ENCODE measurements around the gene KPNA5. TPM values are rescaled to one million over a fixed set of nuclear protein-coding genes. Genes with fewer than 3 reads are reported as not detected.
"Not testable (repeated sequence)": the region's sequence is repeated elsewhere in the genome, so short reads cannot be mapped to it uniquely, and the experiment has no call there.

The KPNA5 gene
- total RNA-seq, 6 experiments from 2014 or later = 0.98 to 2.5 (median 2.0) TPM

- Histone ChIP-seq H3K4me3 (no peak overlapping the region), H3K27me3 (no peaks in the 10 kb centered on the region), H3K4me1 (no peaks in the 10 kb centered on the region), H3K36me3 (peaks cover 0 to 2% (median 0%) of the 10 kb centered on the region in 4 donors), H3K9me3 (no peaks in the 10 kb centered on the region), H3K27ac (no peak overlapping the region)
- no peak for DNase-seq
- intact Hi-C loops (cut with DNase I) = no loop called here
- WGBS (ENCODE audit: insufficient coverage, low coverage, low lambda C conversion rate, missing lambda C conversion rate) = 59% methylated on average over 2 of the region's 2 CpGs
- ATAC-seq = peak in 3 of 4 donors; percentile 40 to 50 (median 43)
- no peak for TF ChIP-seq CTCF (IDR thresholded peaks at IDR 0.05)
- TF ChIP-seq POLR2A (IDR thresholded peaks at IDR 0.05) = no peak
These were observed 14.4 kb downstream of the KPNA5 start for GRCh38 chr6:116695401-116695800.

GRCh38 chr6:116697480-116697879 lies 16.5 kb downstream of the KPNA5 start:
- Histone ChIP-seq H3K9me3 (no peaks in the 10 kb centered on the region), H3K27me3 (no peaks in the 10 kb centered on the region), H3K36me3 (peaks cover 0 to 4% (median 1%) of the 10 kb centered on the region in 4 donors), H3K27ac (no peak overlapping the region), H3K4me3 (no peak overlapping the region), H3K4me1 (no peaks in the 10 kb centered on the region)
- ATAC-seq = no peak
- intact Hi-C loops (cut with DNase I) = no loop called here
- TF ChIP-seq CTCF (IDR thresholded peaks at IDR 0.05) (no peak), POLR2A (IDR thresholded peaks at IDR 0.05) (no peak)
- DNase-seq = no peak

DNA sequence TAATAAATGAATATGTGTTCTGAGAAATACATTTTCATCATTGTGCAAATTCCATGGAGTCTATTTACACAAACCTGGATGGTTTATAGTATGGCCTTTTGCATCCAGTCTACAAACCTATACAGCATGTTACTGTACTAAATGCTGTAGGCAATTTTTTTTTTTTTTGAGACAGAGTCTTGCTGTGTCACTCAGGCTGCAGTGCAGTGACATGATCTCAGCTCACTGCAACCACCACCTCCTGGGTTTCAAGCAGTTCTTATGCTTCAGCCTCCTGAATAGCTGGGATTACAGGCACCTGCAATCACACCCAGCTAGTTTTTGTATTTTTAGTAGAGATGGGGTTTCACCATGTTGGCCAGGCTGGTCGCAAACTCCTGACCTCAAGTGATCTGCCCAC lies 22.9 kb downstream of the KPNA5 start:
- H3K27me3 ChIP-seq; intact Hi-C loops (cut with DNase I); H3K4me1 ChIP-seq; DNase-seq; ATAC-seq; H3K9me3 ChIP-seq; H3K4me3 ChIP-seq; H3K27ac ChIP-seq: not testable (repeated sequence)
- WGBS (ENCODE audit: insufficient coverage, low coverage, low lambda C conversion rate, missing lambda C conversion rate) = 86% methylated on average over 1 of the region's 1 CpG
- peaks cover 0 to 14% (median 2%) of the 10 kb centered on the region in 4 donors for H3K36me3 ChIP-seq

DNA sequence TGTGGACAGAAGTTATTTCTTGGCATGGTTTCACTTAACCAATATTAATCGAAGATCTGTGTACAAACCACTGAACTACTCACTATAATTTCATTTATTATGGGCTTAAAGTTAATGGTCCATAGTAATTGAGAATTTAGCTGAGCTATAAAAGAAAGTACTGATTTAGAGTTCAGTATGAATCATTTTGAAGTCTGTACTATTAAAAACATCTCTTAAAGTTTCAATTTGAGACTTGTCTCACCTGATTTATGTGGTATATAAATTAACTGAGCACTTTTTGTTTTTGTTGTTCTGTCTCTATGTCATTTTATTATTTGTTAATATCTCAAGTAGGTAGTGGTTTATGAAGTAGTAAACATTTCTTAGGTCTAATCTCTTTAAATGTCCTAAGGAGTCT lies 24.9 kb downstream of the KPNA5 start:
- Histone ChIP-seq H3K27me3 (no peaks in the 10 kb centered on the region), H3K4me3 (no peak overlapping the region), H3K4me1 (no peaks in the 10 kb centered on the region), H3K36me3 (peaks cover 0 to 14% (median 2%) of the 10 kb centered on the region in 4 donors), H3K27ac (no peak overlapping the region), H3K9me3 (no peaks in the 10 kb centered on the region)
- DNase-seq (no peak), ATAC-seq (no peak)
- TF ChIP-seq CTCF (IDR thresholded peaks at IDR 0.05) (no peak), POLR2A (IDR thresholded peaks at IDR 0.05) (no peak)
- intact Hi-C loops (cut with DNase I) = no loop called here
- WGBS (ENCODE audit: insufficient coverage, low coverage, low lambda C conversion rate, missing lambda C conversion rate) = 56% methylated on average over 1 of the region's 1 CpG

GRCh38 chr6:116714296-116714695 lies 33.3 kb downstream of the KPNA5 start:
- Histone ChIP-seq H3K36me3 (peaks cover 0 to 11% (median 3%) of the 10 kb centered on the region in 4 donors), H3K9me3 (no peaks in the 10 kb centered on the region), H3K27ac (no peak overlapping the region), H3K4me1 (no peaks in the 10 kb centered on the region), H3K4me3 (no peak overlapping the region), H3K27me3 (no peaks in the 10 kb centered on the region)
- ATAC-seq (no peak), DNase-seq (no peak)
- TF ChIP-seq POLR2A (IDR thresholded peaks at IDR 0.05) = no peak
- no peak for TF ChIP-seq CTCF (IDR thresholded peaks at IDR 0.05)
- WGBS (ENCODE audit: insufficient coverage, low coverage, low lambda C conversion rate, missing lambda C conversion rate) = 100% methylated on average over 1 of the region's 1 CpG
- intact Hi-C loops (cut with DNase I) = no loop called here

Data from right lobe of liver (tissue), 6 donors.